ENCODE data around the gene LIN7A. TPM values are rescaled to one million over a fixed set of nuclear protein-coding genes. Genes with fewer than 3 reads are reported as not detected.
A peak's percentile ranks its signal among the peaks of the same experiment; 100 is the strongest.

Gene LIN7A
- total and polyA plus RNA-seq, 2 of the 4 experiments (the other 2 are of a cell fraction): 10.8 to 24.7 TPM

- no peak overlapping the region for H2AK9ac ChIP-seq (replicated peaks; ENCODE audit: low read depth, low read length, poor library complexity)
- no peak overlapping the region for H3K56ac ChIP-seq (ENCODE audit: extremely low read depth, insufficient read depth, low read length)
- H2BK15ac ChIP-seq (ENCODE audit: low read depth, low read length): no peak overlapping the region
- in situ Hi-C loops (cut with MboI; ENCODE audit: low sequenced_read_pairs) (no loop called here), intact Hi-C loops (cut with micrococcal nuclease) (no loop called here), dilution Hi-C loops (cut with HindIII; ENCODE audit: low sequenced_read_pairs, unreplicated experiment) (no loop called here)
- no peak overlapping the region for H3K4me3 ChIP-seq (ENCODE audit: insufficient read depth, low read depth, low read length)
- no peak overlapping the region for H2AK5ac ChIP-seq (ENCODE audit: low read depth, low read length)
- H3K27me3 ChIP-seq (ENCODE audit: control insufficient read depth, insufficient read depth, low read length): no peaks in the 10 kb centered on the region
- WGBS, 2 experiments (ENCODE audit: extremely low coverage in 2 of 2, insufficient read length in 1 of 2): no CpG with 5 or more reads among the region's 1 CpG
- ATAC-seq (ENCODE audit: low read depth): peak; percentile 74
- CTCF ChIA-PET: interaction anchor here (2.0 kb wide), 1 partner anchor 20 kb away, joined by 6 read pairs; no protein-coding TSS in a partner anchor
- H2BK20ac ChIP-seq (ENCODE audit: low read depth, low read length): no peak overlapping the region
- POLR2A ChIA-PET (ENCODE audit: unreplicated experiment): no interaction called here
- no TSS peak for BruUV-seq (replicated peaks)
- no peak overlapping the region for H3K14ac ChIP-seq (replicated peaks; ENCODE audit: low read depth, low read length)
- no peaks in the 10 kb centered on the region for H3K36me3 ChIP-seq (ENCODE audit: control insufficient read depth, insufficient read depth, low read length)
- no peak overlapping the region; the same call in 1 of the 2 replicates for H3K18ac ChIP-seq (ENCODE audit: low read depth, low read length)
- H3K4me1 ChIP-seq (ENCODE audit: control insufficient read depth, insufficient read depth, low read length): peaks cover 8% of the 10 kb centered on the region
- H2BK5ac ChIP-seq (ENCODE audit: low read depth, low read length, poor library complexity, severe bottlenecking): no peak overlapping the region
- H3K9me3 ChIP-seq (ENCODE audit: control insufficient read depth, insufficient read depth, low read length): no peaks in the 10 kb centered on the region
- no peak overlapping the region for H3K4ac ChIP-seq (ENCODE audit: low read depth, low read length)
- H4K8ac ChIP-seq (ENCODE audit: low read depth in 2 of 2, low read length in 2 of 2): no peak overlapping the region
- H4K91ac ChIP-seq (ENCODE audit: insufficient read depth, low read depth, low read length): no peak overlapping the region
- H3K9me1 ChIP-seq (ENCODE audit: insufficient read depth, low read length): peaks cover 9% of the 10 kb centered on the region
- no peak overlapping the region; the same call in 1 of the 2 replicates for H3K4me2 ChIP-seq (ENCODE audit: low read depth, low read length)
- H2BK120ac ChIP-seq (ENCODE audit: low read depth, low read length): no peak overlapping the region
- 0 out of 2 replicates have a peak, but pooled peaks cover 3% of the 10 kb centered on the region for H4K20me1 ChIP-seq (ENCODE audit: insufficient read depth, low read length)
- TF ChIP-seq USF2 (IDR thresholded peaks at IDR 0.05; ENCODE audit: low read depth, low read length) (no peak), CHD1 (IDR thresholded peaks at IDR 0.05; ENCODE audit: low read depth, low read length) (no peak), MAZ (IDR thresholded peaks at IDR 0.05; ENCODE audit: borderline replicate concordance, low read depth, low read length) (no peak), MAFK (IDR thresholded peaks at IDR 0.05; ENCODE audit: low read depth, low read length) (no peak), ELK1 (IDR thresholded peaks at IDR 0.05; ENCODE audit: borderline replicate concordance, low read depth, low read length) (no peak)
- no peak overlapping the region for H3K27ac ChIP-seq (ENCODE audit: insufficient read depth, low read length)
- peaks cover 0 to 11% of the 10 kb centered on the region in 2 experiments; a peak in 1 of 4 replicates for H3K79me1 ChIP-seq (ENCODE audit: low read depth in 1 of 2, low read length in 2 of 2)
- no peak overlapping the region for H4K5ac ChIP-seq (ENCODE audit: low read depth, low read length)
- no peak overlapping the region for H3K9ac ChIP-seq (ENCODE audit: low read depth, low read length)
- DNase-seq: peak; percentile 62
- no peak overlapping the region for H2AFZ ChIP-seq (replicated peaks; ENCODE audit: low read length, poor library complexity)
- no peak overlapping the region for H3K23ac ChIP-seq (ENCODE audit: low read depth, low read length)
Observed at GRCh38 chr12:80857311-80857710, 80.4 kb downstream of the LIN7A start.

All from IMR-90 (cell line).